ENCODE data around the gene ANKDD1B.

ANKDD1B gene

GRCh38 chr5:75706016-75706415 is 94.8 kb downstream of the ANKDD1B start:
- no peak for DNase-seq (ENCODE audit: low read depth, low spot score)

DNA sequence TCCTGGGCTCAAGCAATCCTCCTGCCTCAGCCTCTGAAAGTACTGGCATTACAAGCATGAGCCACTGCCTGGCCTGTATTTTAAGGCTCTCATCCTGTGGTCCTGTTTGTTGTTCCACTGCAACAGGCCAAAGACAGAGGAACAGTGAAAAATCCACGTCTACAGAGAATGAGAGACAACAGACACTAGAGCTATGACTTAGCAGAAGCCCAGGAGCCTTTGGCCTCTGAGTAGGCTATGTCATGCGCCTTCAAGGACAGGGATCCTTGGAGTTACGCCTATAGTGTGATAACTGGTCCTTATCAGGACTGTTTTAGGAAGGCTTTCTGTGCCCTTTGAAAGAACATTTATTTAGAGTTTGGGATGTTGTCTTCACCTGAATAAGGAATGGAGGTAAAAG is 95.5 kb downstream of the ANKDD1B start:
- DNase-seq (ENCODE audit: low read depth, low spot score): no peak

- no peak for DNase-seq (ENCODE audit: low read depth, low spot score)
These were observed 96.8 kb downstream of the ANKDD1B start for GRCh38 chr5:75707911-75708509.

DNA sequence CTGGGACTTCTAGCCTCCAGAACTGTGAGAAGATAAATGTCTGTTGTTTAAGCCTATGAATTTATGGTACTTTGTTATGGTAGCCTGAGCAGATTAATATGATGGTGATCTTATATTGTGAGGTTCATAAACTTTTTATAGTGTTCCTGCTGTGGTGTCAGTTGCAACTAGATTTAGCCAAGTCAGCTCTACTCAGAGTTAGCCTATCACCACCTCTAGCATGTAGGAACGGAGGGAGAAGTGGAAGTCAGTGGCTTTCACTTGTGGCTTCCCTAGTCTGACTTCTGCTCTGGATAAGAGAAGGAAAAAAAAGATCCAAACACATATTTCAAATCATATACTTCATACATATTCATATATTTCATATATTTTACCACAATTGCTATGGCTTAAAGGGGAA is 99.4 kb downstream of the ANKDD1B start:
- no peak for DNase-seq (ENCODE audit: low read depth, low spot score)

GRCh38 chr5:75711151-75711550 is 99.9 kb downstream of the ANKDD1B start:
- DNase-seq (ENCODE audit: low read depth, low spot score): no peak

DNA sequence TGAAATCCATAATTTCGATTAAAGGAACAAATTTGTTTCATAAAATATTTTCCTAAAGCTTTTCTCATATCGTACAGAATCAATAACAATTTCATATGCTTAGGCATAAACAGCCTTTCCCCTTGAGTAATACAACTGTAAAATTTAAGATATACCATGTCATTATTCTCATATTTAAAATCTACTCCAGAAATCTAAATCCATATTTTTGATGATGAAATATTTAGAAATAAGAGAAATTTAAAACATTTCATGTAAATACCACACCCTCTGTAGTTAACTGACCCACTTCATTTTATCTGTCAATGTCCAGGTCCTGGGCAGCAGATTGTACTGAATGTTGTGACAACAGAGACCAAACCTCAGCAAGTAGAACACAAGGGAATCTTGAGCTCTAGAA is 100.8 kb downstream of the ANKDD1B start:
- DNase-seq (ENCODE audit: low read depth, low spot score): no peak

- DNase-seq (ENCODE audit: low read depth, low spot score): no peak
These were observed 105.4 kb downstream of the ANKDD1B start for GRCh38 chr5:75716715-75717081.

DNA sequence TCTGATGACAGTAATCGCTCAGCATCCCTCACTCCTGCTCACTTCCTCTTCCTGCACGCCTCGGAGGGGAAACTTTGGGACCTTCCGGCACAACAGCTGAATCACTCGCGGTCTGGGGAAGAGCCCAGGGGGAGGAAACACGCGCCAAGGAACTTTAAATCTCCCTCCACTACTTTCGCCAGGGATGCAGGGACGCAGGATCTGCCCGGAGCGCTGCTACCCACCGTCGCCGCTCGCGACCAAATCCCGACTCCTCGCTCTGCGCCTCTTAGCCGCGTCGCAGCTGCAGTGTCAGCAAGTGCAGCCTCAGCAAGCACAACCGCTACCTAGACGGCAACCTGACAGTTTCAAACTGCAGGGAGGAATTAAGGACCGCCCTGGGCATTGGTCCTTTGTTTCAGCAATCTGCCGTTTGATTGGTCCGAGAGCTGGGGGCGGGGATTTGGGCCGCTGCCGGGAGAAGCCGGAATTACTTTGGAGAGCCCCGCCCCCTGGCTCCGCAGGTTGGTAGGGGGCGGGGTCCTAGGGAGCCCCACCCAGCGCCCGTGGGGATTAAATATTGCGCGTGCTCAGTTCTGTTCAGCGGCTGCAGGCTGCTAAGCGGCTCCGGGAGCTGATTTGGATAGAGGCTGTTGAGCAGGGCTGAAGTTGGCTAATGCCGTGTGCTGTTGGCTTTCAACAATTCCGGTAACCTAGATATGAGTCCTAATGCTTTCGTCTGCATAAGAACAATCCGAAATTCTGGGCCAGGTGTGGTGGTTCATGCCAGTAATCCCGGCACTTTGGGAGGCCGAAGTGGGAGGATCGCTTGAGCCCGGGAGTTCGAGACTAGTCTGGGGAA is 106.0 kb downstream of the ANKDD1B start, which contains the start of gene POC5:
POC5 (minus strand) TSS at position 356 of the 841 bp plus-strand sequence. CDS start 4,500 bp downstream, outside the sequence.
- DNase-seq (ENCODE audit: low read depth, low spot score): peak; percentile 89

DNA sequence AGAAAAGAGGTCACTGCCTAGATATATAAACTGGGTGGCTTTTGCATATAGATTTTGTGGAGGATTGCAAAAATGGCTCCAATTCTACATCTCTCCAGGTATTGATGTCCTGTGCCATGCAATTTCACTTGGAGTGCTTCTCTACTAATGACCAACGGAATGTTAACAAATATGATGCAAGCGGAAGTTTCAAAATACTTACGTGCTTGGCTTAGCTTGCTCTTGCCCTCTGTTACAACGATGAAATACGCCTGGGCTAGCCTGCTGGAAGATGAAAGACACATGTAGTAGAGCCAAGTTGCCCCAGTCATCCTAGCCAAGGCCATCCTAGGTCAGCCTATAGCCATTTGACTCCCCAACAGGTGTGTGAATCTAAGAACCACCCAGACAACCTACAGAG is 109.6 kb downstream of the ANKDD1B start:
- DNase-seq (ENCODE audit: low read depth, low spot score): no peak
